Measurements from ENCODE around the gene SOX30.
"Not testable (repeated sequence)": the region's sequence is repeated elsewhere in the genome, so short reads cannot be mapped to it uniquely, and the experiment has no call there.

Gene SOX30

DNA sequence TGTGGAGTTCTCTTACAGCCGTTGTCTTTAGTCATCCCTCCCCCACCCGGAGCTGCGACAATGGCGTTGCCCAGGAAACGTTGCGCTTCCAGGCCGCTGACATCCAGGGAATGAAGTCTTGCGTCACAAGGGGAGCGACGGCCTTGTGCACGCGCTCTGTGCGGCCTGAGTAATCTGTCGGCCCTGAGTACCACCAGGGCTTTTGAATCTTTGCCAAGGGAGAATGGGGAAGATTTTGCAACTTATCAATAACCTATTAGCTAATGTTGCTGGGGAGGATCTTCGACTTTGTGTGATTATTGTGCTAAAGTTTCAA lies at the start of gene SOX30:
Gene SOX30, minus strand, starts transcription at position 62 of the 316 bp plus-strand sequence. CDS start 360 bp downstream, outside the sequence.
- no peak for DNase-seq

DNA sequence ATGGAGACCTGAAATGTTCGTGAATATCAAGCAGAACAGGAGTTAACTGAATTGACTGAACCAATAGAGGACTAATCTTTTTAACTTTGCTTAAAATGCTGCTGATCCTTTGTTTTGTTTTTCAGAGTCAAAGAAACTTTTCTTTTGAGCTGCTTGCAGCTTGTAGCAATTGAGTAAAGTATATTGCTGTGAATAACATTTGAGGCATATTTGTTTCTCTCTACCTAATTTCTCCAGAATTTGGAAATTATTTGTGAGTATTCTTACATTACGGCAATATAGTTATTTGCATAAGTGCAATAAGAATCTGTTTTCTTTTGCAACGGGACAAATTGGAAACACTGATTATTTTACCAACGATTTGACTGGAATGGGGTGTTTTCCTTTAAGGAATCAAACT lies 46.4 kb upstream of the SOX30 start:
- DNase-seq, result not testable (repeated sequence)

DNA sequence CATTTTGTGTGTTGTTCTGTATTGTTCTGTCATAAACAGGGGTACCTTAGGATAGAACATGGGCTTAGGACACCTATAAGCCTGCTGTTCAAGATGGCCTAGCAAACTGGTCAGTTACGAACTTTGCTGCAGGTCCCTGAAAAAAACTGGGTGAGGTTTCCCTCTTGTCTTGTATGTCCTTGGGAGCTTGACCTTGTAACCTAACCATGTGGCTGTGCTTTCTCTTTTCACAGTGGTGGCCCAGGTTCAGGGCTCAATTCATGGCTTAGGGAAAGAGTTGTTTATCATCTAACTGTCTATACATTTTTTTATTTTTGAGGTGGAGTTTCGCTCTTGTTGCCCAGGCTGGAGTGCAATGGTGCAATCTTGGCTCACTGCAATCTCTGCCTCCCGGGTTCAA lies 43.9 kb upstream of the SOX30 start:
- DNase-seq, result not testable (repeated sequence)

DNA sequence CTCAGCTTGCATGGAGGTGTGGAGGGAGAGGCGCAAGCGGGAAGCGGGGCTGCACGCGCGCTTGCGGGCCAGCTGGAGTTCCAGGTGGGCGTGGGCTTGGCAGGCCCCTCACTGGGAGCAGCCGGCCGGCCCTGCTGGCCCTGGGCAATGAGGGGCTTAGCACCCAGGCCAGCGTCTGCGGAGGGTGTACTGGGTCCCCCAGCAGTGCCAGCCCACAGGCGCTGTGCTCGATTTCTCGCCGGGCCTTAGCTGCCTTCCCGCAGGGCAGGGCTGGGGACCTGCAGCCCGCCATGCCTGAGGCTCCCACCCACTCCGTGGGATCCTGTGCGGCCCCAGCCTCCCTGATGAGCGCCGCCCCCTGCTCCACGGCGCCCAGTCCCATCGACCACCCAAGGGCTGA lies 41.6 kb upstream of the SOX30 start:
- DNase-seq, result not testable (repeated sequence)

DNA sequence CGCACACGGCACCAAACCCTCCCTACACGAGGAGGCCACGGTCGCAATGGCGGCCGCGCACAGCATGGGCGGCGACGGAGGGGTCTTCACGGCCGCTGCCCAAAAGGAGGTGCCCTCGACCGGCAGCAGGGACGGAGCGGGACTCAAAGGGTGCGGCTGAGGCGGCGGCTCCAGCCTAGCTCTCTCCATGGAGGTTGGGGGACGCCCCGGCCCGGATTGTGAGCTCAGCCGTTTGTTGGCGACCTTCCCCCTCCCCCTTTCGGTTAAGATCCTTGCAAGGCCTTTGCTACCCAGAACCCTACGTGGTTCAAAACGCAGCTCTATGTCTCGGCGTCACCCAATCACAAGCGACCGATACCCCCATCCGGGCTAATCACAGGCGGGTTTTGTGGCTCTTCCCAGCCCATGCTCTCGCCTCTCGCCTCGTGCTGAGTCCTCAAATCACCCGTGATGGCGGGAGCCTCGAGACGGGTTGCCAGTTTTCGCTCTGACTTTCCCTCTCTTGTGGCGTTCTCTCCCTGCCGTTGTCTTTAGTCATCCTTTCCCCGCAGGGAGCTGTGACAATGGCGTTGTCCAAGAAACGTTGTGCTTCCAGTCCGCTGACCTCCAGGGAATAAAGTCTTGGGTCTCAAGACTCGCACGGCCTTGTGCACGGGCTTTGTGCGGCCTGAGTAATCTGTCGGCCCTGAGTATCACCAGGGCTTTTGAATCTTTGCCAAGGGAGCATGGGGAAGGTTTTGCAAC lies 38.6 kb upstream of the SOX30 start:
- no peak for DNase-seq

DNA sequence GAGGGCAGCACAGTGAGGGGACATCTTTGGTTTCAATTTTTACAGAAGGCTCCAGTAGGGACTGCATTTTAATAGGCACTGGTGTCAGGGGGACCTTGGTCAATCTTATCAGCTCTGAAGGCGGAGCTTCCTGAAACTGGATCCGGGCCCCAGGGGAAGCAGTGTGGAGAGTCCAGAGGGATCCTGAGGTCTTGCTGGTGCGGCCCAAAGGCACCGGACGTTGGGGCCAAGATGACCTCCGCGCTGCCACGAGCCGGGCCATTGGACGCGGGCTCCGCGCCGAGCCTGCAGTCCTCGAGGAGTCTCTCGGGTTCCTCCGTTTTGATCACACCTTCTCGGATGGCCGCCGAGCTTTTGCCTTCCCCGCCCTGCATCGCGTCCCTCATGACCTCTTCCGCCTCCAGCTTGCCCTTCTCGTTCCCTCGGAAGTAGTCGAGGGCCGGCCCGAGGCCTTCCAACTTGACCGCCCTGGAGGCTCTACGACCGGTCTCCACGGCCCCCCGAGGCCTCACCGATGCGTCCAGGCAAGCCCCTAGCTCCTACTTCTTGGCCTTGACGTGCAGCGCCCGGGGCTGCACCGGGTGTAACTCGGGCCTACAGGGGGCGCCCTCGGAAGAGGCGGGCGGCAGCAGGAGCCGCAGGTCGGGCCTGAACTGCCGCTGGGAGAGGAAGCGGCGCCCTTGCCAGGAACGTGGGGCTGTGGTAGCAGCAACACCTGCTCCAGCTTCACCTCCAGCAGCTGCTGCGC lies 37.9 kb upstream of the SOX30 start:
- DNase-seq, result no peak

DNA sequence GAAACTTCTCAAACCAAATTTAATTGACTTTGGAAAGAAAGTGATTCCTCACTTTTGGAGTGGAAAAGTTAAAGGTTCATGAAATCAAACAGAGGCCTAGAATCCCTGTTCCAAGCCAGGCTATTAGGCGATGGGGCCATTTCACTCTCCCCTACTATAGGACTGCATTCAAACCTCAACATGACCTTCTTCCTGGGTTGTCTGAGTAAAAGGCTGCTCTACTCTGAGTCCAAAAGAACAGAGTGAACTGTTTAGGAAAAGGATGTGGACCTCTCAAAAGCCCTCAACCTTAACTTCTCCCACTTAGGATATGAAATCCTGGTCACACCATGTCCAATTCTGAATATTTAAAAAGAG lies 34.9 kb upstream of the SOX30 start:
- DNase-seq, result no peak

DNA sequence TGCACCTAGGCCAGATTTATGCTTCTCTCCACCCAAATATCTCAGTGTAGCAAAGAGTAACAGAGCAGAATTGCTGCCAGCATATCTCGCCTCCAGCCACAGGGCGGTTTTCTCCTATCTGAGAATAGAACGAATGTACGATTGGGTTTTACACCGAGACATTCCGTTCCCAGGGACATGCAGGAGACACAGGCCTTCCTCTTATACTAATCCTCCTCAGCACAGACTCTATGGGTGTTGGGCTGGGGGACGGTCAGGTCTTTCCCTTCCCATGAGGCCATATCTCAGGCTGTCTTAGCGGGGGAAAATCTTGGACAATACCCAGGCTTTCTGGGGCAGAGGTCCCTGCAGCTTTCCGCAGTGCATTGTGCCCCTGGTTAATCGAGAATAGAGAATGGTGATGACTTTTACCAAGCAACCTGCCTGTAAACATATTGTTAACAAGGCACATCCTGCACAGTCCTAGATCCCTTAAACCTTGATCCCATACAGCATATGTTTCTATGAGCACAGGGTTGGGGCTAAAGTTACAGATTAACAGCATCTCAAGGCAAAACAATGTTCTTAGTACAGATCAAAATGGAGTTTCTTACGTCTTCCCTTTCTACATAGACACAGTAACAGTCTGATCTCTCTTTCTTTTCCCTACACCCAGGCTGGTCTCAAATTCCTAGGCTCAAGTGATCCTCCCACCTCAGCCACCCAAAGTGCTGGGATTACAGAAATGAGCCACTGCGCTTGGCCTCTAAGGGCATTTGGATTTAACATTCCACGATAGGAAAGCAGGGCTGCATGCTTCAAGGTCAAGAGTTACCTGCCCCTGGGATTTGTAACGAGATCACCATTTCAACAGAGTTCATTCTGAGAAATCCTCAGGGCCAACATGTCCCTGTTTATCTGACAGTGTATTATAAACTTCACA lies 34.3 kb upstream of the SOX30 start:
- DNase-seq, result not testable (repeated sequence)

DNA sequence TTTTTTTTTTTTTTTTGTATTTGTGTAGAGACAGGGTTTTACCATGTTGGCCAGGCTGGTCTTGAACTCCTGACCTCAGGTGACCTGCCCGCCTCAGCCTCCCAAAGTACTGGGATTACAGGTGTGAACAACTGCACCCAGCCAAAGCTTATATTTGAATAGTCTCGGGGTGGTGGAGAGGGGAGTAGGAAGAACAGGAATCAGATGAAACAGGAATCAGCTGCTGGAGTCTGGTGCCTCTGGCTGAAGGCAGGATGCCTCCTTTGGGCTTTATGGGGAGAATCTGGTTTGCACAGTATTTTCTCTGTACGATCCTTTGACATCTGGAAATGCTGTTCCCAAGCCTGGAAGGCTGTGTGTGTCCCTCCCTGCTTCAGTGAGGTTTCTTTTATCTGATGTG lies 30.0 kb upstream of the SOX30 start:
- no peak for DNase-seq

DNA sequence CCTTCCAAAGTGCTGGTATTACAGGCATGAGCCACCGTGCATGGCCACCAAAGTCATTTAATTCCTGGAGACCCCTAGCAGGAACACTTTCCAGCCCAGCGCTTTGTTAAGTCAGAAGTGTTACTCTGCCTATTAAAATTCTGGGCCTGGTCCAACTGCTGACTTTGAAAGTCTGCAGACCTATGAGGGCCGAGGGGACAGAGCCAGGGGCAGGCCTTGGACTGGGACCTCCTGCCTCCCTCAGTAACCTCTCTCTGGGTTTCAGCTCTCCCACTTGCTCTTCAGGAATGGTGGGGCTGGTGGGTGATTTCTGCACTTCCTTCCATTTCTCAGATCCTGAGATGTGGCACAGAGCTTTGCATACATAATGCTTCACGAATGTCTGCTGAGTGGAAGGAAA lies 28.8 kb upstream of the SOX30 start:
- DNase-seq, result no peak

DNA sequence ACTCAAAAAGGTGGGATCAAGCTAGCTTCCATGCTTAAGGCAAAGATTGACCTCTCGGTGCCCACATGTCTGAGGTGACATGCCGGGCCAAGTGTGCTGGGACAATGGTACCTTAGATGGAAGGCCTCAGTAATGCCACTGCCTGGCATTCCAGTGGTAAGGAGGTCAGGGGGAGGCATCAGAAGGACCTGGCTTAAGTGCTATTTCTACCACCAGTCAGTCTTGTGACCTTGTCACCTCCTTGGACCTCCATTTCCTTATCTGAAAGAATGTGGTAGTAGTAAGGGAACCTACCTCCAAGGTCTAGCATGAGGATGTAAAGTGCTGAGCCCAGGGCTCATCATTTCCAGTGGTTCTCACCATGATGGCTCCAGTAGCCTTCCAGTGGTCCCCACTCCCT lies 28.0 kb upstream of the SOX30 start:
- no peak for DNase-seq

DNA sequence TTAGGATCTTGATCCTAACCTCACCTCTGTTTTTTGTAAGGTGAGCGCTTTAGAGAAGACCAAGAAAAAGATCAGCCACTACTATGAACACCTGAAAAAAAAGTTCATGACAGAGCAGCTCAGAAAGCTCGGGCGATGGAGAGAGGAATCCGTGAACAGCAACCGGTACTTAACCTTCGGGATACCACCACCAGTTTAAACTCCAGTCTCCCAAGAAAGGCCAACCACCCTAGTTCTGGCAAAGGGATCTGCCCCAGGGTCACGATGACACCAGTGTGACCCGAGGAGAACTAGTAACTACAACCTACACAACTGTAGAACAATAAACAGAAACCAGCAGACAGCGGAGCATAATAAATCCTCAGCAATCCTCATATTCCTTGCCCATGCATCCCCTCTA lies 27.6 kb upstream of the SOX30 start:
- DNase-seq, result no peak

DNA sequence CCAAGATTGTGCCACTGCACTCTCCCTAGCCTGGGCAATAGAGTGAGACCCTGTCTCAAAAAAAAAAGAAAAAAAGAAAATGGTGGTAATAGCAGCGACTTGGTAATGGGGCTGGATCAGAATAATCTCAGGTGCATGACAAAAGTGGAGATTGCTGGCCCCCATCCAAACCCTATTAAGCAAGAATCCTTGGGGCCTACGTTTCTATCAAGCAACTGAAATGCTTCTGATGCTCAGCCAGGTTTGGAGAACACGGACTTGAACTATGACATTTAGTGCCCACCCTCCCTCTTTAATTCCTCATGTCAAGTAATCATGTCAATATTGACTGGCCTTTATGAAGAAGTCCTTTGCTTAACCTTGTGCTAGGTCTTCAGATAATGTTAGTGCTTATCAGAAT lies 25.7 kb upstream of the SOX30 start:
- no peak for DNase-seq

DNA sequence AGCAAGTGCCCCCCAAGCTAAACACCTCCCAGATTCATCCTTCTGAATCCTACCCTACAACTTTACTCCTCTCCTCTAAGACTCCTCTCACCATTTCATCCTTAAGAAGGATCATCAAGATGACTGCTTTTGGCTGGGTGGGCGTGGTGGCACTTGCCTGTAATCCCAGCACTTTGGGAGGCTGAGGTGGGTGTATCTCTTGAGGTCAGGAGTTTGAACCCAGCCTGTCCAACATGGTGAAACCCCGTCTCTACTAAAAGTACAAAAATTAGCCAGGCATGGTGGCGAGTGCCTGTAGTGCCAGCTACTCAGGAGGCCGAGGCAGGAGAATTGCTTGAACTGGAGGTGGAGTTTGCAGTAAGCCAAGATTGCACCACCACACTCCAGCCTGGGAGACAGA lies 22.1 kb upstream of the SOX30 start:
- DNase-seq, result not testable (repeated sequence)

DNA sequence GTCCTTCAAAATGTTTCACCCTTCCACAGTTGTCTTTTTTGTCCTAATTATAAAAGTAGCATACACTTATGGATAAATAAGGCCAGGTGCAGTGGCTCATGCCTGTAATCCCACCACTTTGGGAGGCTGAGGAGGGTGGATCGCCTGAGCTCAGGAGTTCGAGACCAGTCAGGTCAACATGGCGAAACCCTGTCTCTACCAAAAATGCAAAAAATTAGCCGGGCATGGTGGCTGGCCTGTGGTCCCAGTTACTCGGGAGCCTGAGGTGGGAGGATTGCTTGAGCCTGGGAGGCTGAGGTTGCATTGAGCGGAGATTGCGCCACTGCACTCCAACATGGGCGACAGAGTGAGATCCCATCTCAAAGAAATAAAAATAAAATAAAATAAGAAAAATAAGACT lies 20.7 kb upstream of the SOX30 start:
- no peak for DNase-seq

DNA sequence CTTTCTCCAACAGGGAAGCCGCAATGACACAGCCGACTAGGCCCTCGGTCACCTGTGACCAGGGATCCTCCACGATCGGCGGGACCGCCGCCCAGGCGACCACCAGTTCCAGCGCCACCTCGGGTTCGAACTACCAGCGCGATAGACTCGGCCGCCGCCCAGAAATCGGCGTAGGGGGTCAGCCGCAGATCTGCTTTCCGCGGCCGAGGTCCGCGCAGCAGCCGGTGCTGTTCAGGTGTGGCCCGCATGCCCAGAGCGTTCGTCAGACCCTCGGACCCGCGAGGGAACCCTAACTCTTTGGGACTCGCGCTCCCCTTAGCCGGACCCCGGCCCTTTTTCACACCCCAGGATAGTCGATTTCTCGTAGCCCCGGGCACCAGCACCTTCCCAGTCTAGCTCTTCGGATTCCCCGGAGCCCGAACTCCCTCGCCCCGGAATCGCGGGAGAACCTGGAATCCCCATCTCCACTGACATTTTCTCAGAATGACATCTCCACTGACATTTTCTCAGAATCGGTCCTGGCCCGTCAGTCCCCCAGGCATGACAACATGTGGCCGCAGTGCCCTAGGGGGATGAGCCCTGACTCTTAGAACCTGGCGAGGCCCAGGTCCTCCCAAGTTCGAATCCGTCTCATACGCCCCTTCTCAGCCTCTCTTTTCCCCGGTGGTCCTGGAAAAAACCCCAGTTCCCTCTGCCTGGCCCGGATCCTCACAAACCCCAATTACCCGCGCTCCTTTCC lies 19.5 kb upstream of the SOX30 start:
- DNase-seq, result no peak

DNA sequence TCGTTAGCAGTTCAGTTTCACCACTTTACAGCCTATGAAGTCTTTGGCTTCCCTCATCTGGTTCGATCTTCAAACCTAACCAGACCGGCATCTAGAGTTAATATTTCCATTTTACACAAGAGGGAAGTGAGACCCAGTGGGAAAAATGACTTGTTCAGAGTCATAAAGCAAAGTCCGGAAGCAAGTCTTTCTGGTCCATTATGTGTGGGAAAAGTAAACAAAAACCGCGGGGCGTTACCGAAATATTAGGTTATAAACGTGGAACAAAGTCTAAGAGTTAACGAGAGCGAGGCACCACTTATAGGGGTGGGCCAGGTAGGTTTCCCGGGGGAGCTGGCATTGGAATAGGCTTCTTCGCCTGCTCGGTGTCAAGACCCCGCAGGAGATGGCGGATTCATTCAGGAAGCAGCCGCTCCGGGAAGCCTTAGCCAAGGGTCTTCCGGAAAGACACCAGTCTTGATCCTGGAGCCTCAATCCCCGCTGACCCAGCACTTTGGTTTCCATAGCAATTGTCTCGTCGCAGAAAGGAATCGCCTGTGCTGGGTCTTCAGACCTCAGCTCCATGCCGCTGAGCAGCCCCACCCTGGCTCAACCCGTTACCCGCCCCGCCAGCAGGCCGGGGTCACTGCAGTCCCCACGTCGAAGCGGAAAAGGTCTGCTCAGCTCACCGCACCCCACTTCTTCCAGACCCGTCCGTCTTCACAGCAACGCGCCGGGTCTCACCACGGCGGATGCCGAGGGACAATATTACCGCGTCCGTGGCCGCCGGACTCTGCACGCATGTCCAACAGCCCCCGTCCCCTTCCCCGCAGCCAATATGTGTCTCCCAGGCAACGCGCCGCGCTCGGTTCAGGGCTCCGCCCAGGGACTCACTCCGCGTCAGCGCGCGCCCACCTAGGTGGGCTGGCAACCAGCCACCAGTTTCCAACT lies 18.7 kb upstream of the SOX30 start, which contains the start of gene C5orf52:
Gene C5orf52, plus strand, starts transcription at position 872 of the 930 bp plus-strand sequence. CDS start 82 bp downstream, outside the sequence.
- DNase-seq, result no peak

DNA sequence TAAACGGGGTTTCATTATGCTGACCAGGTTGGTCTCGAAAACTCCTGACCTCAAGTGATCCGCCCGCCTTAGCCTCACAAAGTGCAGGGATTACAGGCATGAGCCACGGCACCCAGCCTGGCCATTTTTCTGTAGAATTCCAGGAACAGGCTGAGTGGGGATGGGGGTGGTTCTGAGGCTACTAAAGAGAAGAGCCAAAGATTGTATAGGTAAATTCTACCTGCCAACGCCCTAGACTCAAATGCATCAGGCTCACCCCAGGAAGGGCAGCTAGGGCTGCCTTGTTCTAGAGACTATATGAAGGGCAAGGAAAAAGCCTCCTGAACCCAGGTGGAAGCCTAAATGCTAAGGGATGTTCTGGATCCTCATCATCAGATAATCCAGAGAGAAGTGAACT lies 17.5 kb upstream of the SOX30 start:
- DNase-seq, result no peak

DNA sequence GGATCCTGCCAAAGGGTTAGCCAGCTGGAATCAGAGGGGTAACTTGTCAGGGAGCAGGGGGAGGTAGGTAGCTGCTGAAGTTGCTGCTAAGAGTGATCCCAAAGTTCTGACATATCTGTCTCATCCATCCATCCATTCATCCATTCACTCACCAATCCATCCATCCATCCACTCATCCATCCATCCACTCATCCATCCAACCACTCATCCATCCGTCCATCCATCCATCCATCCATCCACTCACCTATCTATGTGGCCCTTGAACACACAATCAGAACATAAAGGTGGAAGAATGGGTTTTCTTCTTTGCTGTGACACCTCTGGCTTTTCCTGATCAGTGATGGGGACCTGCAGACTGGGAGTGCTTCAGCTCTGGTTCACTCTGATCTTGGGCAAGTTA lies 16.1 kb upstream of the SOX30 start:
- DNase-seq, result no peak

DNA sequence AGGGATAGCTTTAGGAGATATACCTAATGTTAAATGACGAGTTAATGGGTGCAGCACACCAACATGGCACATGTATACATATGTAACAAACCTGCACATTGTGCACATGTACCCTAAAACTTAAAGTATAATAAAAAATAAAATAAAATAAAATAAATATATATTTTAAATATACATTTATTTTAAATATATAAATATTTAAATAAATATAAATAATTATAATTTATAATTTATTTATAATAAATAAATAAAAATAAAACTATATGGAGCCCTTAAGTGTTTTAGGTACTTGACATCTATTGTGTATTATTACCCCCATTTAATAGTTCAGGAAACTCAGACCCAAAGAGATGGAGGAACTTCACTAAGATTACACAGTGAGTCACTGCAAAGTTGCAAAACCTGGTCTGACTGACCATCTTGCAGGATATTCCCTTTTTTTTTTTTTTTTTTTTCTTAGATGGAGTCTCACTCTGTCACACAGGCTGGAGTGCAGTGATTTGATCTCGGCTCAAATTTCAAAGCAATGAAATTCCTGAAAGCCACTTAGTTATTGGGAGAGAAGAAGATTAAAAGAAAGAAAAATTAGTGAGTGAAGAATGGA lies 13.3 kb upstream of the SOX30 start:
- DNase-seq, result no peak
